SK-N-SH treated with all-trans-retinoic acid at 6 μM for 48 hours (cell line): ENCODE data around the gene RAD51B.

Experiments
- ATAC-seq: fragments of 200-7000 bp; cut with Tn5 transposase; 3 replicates; pipeline ENCODE4 v1.9.1; 2020; ENCODE audit warnings: mild to moderate bottlenecking, moderate library complexity
- ARNTL ChIP-seq: fragments of 450-650 bp; formaldehyde crosslinking; IDR thresholded peaks from 2 replicates; pipeline ENCODE4 v1.5.0; 2020; ENCODE audit warnings: low read depth, mild to moderate bottlenecking, moderate library complexity, borderline replicate concordance
- BACH2 ChIP-seq: fragments of 250-450 bp; sonication (Bioruptor Pico); IDR thresholded peaks from 2 replicates; pipeline ENCODE4 v1.9.0; 2021; ENCODE audit warnings: mild to moderate bottlenecking, borderline replicate concordance
- CREB5 ChIP-seq: fragments of 250-450 bp; sonication (Bioruptor Pico); IDR thresholded peaks from 2 replicates; pipeline ENCODE4 v1.5.1; 2020; ENCODE audit warnings: low read depth, mild to moderate bottlenecking, moderate library complexity
- CSRNP3 ChIP-seq: fragments of 250-450 bp; sonication (Bioruptor Pico); IDR thresholded peaks from 2 replicates; pipeline ENCODE4 v1.5.1; 2021; ENCODE audit warnings: mild to moderate bottlenecking, moderate library complexity
- ESRRG ChIP-seq: fragments of 250-450 bp; sonication (Bioruptor Pico); IDR thresholded peaks from 2 replicates; pipeline ENCODE4 v1.6.1; 2021; ENCODE audit warnings: mild to moderate bottlenecking
- GLIS3 ChIP-seq: fragments of 250-450 bp; sonication (Bioruptor Pico); IDR thresholded peaks from 2 replicates; pipeline ENCODE4 v1.5.0; 2020; ENCODE audit warnings: mild to moderate bottlenecking, moderate library complexity
- ISL1 ChIP-seq: fragments of 250-450 bp; sonication (Bioruptor Pico); IDR thresholded peaks from 2 replicates; pipeline ENCODE4 v2.1.2; 2022; ENCODE audit warnings: mild to moderate bottlenecking, moderate library complexity
- OSR1 ChIP-seq: fragments of 250-450 bp; sonication (Bioruptor Pico); IDR thresholded peaks from 2 replicates; pipeline ENCODE4 v1.8.0; 2022; ENCODE audit warnings: moderate library complexity, mild to moderate bottlenecking, inconsistent platforms
- POU6F1 ChIP-seq: fragments of 250-450 bp; sonication (Bioruptor Pico); IDR thresholded peaks from 2 replicates; pipeline ENCODE4 v1.8.0; 2021; ENCODE audit warnings: low read depth, mild to moderate bottlenecking, moderate library complexity, borderline replicate concordance
- PPARA ChIP-seq: fragments of 250-450 bp; sonication (Bioruptor Pico); IDR thresholded peaks from 2 replicates; pipeline ENCODE4 v1.5.0; 2020; ENCODE audit warnings: mild to moderate bottlenecking, borderline replicate concordance
- RARB ChIP-seq: fragments of 250-450 bp; sonication (Bioruptor Pico); IDR thresholded peaks from 2 replicates; pipeline ENCODE4 v1.8.0; 2021; ENCODE audit warnings: mild to moderate bottlenecking, moderate library complexity
- SNAI2 ChIP-seq: fragments of 250-450 bp; sonication (Bioruptor Pico); IDR thresholded peaks from 2 replicates; pipeline ENCODE4 v1.5.0; 2020; ENCODE audit warnings: mild to moderate bottlenecking, moderate library complexity
- TCF4 ChIP-seq: fragments of 250-450 bp; sonication (Bioruptor Pico); IDR thresholded peaks from 2 replicates; pipeline ENCODE4 v1.8.0; 2021; ENCODE audit warnings: mild to moderate bottlenecking, moderate library complexity, borderline replicate concordance
- TOX ChIP-seq: fragments of 250-450 bp; sonication (Bioruptor Pico); IDR thresholded peaks from 2 replicates; pipeline ENCODE4 v1.8.0; 2021; ENCODE audit warnings: mild to moderate bottlenecking, moderate library complexity, borderline replicate concordance
- TSHZ2 ChIP-seq: fragments of 250-450 bp; sonication (Bioruptor Pico); IDR thresholded peaks from 2 replicates; pipeline ENCODE4 v1.5.0; 2020; ENCODE audit warnings: mild to moderate bottlenecking, moderate library complexity
- ZC3H10 ChIP-seq: fragments of 250-450 bp; sonication (Bioruptor Pico); IDR thresholded peaks from 2 replicates; pipeline ENCODE4 v1.5.1; 2021; ENCODE audit warnings: mild to moderate bottlenecking, moderate library complexity
- ZFP3 ChIP-seq: fragments of 250-450 bp; sonication (Bioruptor Pico); IDR thresholded peaks from 2 replicates; pipeline ENCODE4 v1.5.0; 2020; ENCODE audit warnings: mild to moderate bottlenecking, moderate library complexity
- ZFP30 ChIP-seq: fragments of 450-650 bp; formaldehyde crosslinking; IDR thresholded peaks from 2 replicates; pipeline ENCODE4 v1.5.0; 2022; ENCODE audit warnings: mild to moderate bottlenecking, moderate library complexity
- ZNF565 ChIP-seq: fragments of 450-650 bp; formaldehyde crosslinking; conservative IDR thresholded peaks from 2 replicates; pipeline ENCODE4 v1.5.0; 2020; ENCODE audit warnings: low read depth, mild to moderate bottlenecking, moderate library complexity
- ZNF70 ChIP-seq: fragments of 450-650 bp; formaldehyde crosslinking; IDR thresholded peaks from 2 replicates; pipeline ENCODE4 v1.5.0; 2020; ENCODE audit warnings: mild to moderate bottlenecking, moderate library complexity
- ZNF8 ChIP-seq: fragments of 450-650 bp; formaldehyde crosslinking; IDR thresholded peaks from 2 replicates; pipeline ENCODE4 v1.5.0; 2020; ENCODE audit warnings: mild to moderate bottlenecking, moderate library complexity

The RAD51B gene

GRCh38 chr14:68671909-68672308 lies 852.3 kb downstream of the RAD51B start:
- no peak for ATAC-seq
- TF ChIP-seq GLIS3 (CRISPR knock-in tag) (no peak), POU6F1 (CRISPR knock-in tag) (no peak), RARB (no peak), ARNTL (CRISPR knock-in tag) (no peak), ZNF70 (no peak), ZFP30 (CRISPR knock-in tag) (no peak), CREB5 (CRISPR knock-in tag) (no peak), ISL1 (CRISPR knock-in tag) (no peak), ESRRG (CRISPR knock-in tag) (no peak), ZFP3 (CRISPR knock-in tag) (no peak), ZC3H10 (no peak), TCF4 (CRISPR knock-in tag) (no peak), ZNF565 (CRISPR knock-in tag) (no peak), BACH2 (CRISPR knock-in tag) (no peak), OSR1 (CRISPR knock-in tag) (no peak), CSRNP3 (CRISPR knock-in tag) (no peak)

- TF ChIP-seq TOX (CRISPR knock-in tag) (no peak), ZNF8 (CRISPR knock-in tag) (no peak), ZFP3 (CRISPR knock-in tag) (no peak), TSHZ2 (CRISPR knock-in tag) (no peak), ZNF565 (CRISPR knock-in tag) (no peak), GLIS3 (CRISPR knock-in tag) (no peak), ARNTL (CRISPR knock-in tag) (no peak), ZC3H10 (no peak), PPARA (CRISPR knock-in tag) (no peak), SNAI2 (CRISPR knock-in tag) (no peak), BACH2 (CRISPR knock-in tag) (no peak), ZNF70 (no peak), CREB5 (CRISPR knock-in tag) (no peak), ESRRG (CRISPR knock-in tag) (no peak), CSRNP3 (CRISPR knock-in tag) (no peak), TCF4 (CRISPR knock-in tag) (no peak), ZFP30 (CRISPR knock-in tag) (no peak)
- no peak for ATAC-seq
These were observed 853.2 kb downstream of the RAD51B start for GRCh38 chr14:68672609-68673285.
